GDM1 (cell line): ENCODE measurements around the gene FARS2.

ENCODE experiments used
- DNase-seq: peaks from one replicate; lab custom pipeline; 2025; lab: John Stamatoyannopoulos, UW

The FARS2 gene

DNA sequence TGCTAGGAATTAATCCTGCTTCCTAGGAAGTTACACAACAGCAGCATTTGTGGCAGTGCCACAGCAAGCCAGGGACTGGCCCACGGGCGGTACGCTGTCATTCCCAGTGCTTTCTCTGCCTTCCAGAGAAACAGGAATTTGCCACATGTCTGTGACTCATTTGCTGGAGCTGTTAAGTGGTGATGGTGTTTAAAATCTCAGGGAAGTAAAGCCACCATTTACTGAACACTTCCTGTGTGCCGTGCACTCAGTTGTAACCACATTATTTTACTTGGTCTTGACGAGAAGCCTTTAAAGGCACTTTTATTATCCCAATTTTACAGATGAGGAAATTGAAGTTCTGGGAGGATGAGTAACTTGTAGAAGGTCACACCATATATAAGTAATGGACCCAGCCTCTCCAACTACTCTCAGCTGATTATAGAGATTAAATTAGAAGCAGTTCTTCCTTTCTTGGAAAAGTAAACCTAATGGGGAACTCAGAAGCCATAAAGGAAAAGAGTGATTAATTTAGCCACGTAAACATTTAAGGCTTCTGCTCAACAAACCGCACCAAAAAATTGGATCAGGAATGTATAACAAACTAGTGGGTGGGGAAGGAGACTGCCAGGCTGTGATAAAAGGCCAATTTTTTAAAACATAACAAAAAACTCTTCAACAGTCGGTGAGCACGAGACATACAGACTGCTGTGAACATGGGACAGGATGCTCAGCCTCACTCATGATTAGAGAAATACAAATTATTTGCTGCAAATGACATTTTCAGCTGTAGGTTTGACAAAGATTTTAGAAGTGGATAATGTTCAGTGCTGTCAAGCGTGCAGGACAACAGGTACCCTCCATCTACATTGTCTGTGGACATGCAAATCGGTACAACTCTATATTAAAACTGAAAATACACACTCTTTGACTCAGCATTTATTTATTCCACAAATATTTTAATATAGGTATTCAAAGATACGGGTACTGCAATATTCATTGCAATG is 434.2 kb downstream of the FARS2 start:
- no peak for DNase-seq

DNA sequence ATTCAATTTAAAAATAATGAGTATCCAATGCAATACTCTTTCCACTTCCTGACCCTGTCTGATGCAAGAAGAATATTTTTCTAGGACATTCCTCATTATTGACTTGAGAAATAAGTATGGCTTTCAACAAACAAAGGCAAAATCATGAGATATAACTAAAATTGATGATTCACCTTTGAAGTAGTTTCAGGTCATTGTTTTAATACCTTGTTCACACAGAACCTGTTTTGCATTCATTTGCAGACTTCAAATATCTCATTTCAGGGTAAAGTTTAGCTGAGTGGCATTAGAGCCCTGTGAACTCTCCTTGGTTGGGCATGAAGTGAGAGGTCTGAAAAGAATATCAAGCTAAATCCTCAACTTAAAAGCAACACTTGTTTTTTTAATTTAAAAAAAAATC is 436.2 kb downstream of the FARS2 start:
- no peak for DNase-seq

DNA sequence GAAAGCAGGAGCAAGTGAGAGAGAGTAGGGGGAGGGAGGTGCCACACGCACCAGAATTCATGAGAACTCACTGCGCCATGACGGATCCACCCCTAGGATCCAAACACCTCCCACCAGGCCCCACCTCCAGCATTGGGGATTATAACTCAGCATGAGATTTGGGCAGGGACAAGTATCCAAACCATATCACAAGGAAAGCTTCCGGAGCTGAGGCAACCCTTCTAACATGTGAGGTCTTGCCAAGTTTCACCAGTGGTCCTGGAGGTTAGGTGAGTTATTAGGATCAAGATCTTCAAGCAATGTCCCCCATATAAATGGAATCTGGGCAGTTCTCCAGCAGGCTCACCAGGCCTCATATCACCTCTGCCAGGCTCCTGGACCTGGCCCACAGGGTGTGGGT is 437.0 kb downstream of the FARS2 start:
- no peak for DNase-seq

DNA sequence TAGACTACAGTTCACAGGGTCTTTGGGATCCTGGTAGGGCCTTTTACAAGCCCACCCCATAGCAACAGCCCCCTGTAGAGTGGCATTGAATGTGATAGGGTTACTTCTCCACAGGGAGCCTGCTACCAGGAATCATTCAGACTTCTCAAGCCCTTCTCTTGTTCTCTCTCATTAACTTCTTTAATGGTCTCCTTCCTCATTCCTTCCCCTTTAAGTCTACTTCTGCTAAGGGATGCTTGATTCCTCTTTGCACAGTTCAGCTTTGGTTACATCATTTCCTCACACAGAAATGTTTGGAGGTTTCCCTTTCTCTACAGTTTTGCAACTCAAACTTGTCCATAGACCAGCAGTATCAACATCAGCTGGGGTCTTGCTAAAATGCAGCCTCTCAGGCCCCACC is 437.8 kb downstream of the FARS2 start:
- peak; percentile 25 for DNase-seq

DNA sequence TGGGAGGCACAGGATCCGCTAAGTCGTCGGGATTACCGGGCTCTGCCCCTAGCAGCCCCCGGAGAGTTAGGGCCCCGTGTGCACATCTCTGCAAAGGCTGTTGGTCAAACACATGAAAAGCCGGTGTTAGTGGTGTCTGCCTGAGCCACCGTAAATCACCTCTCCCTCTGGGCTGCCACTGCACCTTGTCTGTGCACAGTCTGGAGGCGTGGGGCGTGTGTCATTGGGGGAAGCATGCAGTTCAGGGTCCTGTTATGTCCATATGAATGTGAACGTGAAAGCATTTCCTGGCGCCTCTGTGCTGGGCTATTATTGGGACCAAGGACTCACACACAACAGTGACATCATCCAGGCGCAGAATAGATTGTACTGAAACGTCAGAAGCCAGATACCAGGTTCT is 439.9 kb downstream of the FARS2 start:
- no peak for DNase-seq

DNA sequence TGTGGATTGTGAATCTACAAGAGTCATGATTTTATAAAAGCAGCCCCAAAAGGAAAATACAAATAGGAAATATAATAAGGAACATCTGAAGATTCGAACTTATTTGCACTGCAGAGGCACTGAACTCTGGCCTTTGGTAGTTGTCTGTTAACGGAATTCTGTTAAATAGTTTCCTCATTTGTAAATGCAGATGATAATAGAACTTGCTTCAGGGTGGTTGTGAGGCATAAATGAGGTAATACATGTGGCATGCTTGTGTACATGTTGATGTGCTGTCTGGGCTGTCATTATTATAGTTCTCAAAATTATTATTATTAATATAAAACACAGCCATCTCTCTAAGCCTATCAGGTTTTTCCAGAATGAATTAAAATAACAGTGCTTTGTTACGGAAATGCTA is 443.4 kb downstream of the FARS2 start:
- no peak for DNase-seq

DNA sequence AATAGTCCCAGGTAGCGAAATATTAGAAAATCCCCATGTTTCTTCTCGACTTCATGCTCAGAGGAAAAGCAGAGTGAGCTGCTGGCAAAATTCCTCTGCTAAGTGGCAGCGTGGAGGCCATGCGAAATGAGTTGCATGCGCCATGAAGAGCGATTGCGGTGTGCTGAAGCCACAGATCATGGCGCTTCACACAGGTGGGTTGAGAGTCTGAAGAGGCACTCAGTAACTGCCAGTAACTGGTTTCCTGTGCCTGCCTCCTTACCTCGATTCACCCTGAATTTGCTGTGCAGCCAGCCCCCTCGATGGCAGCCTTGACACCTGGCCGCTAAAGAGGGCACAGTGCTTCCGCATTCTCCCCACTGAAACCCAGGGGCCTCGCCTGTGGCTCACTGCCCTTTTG is 443.9 kb downstream of the FARS2 start:
- DNase-seq, result no peak

DNA sequence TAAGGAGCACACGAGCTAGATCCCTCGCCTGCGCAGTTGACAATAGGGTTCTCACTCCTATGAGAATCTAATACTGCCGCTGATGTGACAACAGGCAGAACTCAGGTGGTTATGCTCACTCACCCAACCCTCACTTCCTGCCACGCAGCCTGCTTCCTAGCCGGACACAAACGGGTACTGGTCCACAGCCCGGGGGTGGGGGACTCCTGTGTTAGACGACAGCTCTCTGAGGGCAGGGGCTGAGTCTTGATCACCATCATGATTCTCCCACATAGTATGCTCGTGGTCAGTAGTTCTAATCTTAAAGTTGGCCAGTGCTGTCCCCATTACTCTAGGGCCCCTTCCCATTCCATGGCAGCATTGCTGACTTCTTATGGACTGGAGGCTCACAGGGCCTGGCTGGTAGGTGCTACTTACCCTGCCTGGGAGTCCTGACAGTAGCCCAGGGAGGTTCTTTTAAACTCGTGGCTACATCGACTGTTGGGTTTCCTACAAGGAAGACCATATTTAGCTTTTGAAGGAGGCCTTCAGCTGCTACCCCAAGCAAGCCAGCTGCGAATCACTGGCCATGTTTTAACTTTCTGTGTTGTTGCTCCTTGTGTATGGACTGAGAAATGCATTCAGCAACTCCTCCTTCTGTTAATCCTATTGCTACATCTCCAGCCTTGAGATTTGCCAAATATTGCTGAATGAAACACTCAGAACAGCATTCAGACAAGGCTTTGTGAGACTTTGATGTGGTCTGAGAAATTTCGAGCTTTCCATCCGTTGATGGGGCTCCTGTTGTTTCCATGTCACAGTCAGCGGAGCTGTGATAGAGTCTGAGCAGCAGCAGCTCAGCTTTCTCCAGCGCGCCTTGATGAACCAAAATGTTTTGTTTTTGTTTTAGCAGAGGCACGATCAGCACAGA is 445.1 kb downstream of the FARS2 start:
- no peak for DNase-seq

DNA sequence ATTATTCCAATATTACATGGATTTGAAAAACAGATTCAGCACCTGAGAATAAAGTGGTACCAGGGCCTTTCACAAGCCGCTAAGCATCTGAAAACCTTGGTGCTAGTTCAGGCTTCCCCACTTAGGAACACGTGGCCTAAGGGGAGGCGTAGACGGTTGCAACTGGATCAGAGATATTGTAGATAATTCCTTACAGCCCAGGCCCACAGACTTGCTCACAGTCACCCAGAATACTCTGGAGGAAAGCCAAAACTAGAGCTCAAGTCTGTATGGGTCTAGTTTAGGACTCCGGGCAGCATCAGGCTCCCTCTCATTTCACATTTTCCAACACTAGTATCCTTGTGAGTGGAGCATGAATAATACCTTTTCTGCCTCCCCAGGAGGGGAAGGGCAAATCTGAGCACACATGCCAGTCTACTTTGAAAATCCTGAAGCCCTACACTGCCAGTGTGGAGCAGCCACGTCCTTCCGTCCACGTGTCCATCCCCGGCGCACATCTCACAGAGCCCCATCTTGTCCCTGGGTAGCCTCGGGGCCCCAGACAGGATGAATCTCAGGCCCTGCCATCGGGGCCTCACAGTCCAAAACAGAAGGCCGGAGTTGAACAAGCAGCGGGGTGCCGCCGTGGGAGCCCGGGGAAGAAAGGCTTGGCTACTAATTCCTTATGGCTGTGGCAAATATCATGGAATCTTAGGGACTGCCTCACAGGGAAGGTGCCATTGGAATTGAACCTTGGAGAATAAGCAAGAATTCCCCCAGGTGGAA is 446.1 kb downstream of the FARS2 start:
- DNase-seq, result no peak

DNA sequence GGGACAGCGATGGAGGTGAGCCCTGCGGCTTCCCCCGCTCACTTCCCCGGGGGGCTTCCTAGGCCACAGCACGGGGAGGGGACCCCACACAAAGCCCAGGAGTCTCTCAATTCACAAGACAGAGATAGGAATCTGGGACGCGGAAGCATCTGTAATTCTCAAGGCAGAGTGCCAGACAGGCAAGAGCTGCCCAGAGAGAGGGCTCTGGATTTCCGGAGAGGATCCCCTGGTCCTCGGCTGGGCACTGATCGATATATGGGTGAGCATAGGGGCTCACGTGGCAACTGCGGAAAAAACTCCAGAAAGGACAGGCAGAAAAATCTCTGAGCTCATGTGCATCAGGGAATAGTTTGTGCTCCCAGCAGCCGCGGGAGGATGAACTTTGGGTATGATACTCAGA is 449.2 kb downstream of the FARS2 start:
- no peak for DNase-seq

DNA sequence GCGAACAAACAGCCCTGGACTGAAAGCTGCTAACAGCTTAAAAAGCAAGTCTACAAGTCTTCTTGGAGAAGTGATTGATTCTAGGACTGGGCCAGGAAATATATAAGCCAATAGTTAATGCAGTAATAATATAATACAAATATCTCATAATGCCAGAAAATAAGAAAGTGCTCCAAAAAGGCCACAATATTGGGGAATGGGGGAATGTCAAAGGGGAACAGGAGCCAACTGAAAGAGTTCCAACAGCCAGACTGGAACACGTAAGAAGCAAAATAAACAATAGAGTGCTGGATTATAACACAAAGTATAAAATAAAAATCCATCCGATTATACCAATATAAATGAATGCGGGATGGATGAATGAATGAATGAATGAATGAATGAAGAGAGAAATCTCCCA is 449.6 kb downstream of the FARS2 start:
- DNase-seq, result no peak

DNA sequence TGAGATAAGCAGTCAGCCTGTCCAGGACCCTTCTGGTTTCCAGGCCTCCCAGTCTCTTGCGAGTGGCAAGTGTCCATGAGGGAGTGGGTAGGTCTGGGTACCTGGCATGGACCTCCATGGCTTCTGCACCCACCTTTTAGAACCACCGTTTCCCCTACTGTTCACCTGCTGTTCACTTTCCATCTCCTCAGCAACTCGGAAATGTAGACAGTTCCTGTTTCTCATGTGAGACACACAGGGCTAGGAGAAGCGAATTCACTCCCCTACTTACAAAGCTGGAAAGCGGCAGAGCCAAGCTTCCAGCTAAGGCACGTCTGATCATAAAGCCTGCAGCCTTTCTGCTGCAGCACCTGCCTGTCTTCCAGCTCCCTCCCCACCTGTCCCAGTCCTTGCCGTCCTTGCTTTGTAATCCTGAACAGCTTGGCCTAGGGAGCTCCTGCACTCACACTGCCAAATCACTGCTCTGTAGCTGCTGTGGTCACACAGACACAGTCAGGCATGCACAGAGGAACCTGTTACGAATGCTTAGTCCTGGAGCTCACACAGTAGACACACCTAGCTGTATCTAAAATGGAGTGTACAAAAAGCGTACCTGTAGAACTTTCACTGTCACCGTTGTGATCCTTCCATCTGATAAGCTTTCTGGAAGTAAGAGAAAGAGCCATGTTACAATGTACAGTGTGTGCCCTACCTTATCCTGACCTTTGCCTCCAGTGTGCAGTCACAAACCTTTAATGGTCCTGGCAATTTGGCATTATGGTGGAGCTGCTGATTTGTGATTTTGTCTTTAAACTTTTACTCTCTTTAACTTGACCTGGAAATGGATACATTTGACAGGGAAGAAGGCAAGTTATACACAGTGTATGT is 451.3 kb downstream of the FARS2 start:
- no peak for DNase-seq

DNA sequence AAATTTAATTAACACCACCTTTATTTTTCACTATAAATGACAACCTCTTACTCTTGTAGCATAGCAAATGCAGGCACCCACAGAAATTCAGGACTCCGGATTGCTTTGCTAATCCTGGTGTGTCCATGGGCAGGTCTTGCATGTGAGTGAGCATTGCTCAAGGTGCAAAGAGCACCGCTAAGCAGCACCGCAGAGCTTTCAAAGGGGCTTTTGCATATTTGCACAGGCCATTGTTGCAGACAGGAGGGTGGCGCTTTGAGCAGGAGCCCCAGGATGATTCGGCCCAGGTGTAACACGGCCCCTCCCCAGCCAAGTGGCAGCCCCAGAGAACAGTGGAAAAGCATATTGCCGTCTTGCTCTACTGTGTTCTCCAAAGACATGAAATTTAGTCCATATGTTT is 452.2 kb downstream of the FARS2 start:
- no peak for DNase-seq

DNA sequence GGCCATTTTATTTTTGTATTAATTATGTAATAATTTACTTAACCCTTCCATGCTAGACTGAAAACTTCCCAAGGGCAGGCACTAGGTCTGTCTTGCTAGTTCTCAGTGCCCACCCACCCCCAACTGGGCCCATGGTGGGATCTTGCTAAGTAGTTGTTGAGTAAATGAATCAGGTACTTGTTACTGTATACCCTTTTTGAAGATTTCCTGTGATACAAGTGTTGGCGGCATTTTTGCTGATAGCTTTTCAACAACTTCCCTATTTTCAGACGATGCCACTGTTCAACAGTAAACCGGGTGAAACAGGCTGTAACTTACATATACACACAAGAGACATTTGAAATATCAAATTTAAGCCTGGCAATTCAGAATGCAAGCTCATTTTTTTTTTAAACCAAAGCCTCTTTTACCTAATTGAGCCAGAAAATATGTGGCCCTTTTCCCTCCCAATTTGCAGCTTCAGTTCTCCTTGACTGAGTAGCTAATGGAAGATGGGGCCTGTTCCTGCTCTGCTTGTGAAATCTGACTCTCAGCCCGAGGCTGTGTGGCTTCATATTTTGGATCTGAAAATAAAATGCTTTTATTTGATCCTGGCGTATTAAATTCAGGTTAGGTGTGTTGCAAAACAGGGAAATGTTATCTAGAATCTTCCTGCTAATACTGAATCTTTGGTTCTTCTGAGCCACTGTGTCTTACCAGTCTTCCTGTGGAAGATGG is 457.1 kb downstream of the FARS2 start:
- no peak for DNase-seq

DNA sequence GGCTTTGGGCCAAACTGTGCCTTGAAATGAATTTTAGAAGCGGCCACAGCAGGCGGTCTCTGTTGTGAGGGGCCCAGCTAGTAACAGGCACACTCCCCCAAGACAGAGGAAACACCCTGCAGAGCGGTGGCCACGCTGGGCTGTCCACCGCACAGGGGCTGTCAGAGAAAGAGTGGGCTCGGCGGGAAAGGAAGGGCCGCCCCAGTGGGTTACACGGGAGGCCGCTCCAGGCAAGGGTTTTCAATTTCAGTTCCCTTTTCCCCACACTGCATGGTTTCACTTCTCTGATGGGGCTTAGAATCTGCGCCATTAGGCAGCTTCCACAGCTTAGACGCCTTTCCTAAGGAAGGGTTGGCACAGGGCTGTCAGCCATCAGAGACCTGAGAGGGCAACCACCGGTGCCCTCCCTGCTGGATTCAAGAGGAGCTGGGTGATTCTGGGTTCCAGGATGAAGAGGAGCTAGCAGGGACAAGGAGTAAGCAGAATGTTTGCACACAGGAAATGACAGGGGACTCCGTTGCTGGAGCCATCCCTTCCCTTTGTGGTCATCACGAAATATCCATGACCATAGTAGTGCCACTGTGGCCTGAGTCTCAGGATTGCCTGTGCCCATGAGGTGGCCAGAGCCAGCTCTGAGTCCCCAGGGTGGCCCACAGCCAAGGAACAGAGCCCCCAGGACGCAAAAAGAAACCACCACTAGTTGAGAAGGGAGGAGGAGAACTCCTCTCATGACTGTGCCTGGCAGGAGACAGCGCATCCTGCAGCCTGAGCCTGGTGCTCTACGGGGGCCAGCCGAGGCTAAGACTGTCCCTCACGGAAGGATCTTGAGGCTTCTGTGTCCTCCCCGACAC is 462.8 kb downstream of the FARS2 start:
- DNase-seq, result no peak

DNA sequence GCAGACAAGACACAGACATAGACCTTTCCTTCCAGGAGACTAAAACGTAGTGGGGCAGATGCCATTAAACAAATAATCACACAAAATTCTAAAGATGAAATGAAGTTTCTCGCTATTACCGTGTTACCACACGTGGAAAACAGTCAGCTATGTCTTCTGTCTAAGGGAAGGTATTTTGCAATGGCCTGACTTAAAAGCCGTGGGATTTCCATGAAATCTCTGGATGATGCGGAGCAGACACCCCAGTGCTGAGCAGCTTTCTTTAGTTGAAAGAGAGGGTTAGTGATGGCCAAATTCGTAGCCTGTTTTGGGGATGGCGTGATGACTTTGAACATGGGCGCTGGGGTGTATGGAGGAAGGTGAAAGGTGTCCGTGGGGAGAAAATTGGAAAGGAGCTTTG is 463.6 kb downstream of the FARS2 start:
- DNase-seq, result no peak

DNA sequence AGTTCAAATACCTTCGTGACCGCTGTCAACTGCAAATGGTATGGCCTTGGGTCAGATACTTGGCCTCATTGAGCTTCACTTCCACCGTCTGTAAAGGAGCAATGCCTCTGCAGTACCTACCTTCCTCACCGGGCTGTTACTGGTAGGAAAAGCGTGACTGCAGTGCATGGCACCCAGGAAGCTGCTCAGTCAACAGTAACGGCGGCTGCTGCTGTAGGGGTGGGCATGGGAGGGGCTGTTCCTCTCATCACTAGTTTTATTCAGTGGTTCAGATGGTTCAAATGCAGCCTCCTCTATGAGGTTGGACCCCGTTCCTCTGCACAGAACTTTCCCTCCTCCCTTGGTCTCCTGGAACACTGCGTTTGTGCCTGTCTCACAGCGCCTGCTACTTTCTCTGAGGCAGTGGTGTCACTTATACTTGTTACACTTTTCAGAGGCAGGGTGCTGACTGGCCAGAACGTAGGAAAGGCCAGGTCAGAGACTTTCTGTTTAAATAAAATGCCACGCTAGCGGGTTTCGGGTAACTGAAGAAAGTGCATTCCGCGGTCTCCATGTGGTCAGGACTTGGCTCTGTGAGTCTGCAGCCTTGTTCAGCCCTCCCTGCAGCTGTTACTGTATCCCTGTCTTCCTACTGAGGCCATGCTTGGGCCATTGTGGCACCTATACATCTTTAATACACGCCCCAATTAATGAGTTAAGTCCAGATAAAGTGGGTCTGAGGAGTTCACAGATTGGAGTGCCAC is 465.8 kb downstream of the FARS2 start:
- DNase-seq, result no peak

DNA sequence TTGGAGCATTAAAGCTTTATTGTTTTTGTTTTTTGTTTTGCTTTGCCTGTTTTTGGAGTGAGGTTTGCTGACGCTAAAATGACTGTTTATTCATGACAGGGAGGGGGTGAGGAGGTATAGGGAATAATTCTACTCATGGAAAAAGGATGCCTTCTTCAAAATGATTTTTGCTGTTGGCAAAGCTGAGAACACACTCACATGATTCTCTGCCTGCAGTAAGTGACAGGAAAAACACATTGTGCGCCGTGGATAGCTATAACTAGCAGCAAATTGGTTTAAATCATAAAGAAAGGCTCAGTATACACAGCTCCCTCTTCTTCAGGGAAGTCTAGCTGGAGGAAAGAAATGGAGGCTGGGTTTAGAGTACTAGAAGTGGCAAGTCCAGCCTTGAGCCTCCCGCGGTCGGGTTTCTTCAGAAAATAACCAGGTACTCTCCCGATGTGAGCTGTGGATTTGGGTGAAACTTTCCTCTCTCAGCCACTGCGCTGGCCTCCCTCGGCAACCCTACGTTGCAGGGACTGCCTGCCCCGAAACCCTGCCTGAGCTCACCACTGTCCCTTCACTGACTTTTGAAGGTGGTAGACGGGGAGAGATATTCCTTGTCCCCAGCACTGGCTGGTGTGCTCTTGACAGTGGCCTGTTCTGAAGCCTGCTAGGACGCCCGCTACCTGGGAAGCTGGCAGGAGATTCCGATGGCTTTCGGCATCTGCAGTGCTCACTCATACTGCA is 467.2 kb downstream of the FARS2 start:
- no peak for DNase-seq
